Heart left ventricle (tissue), 13 donors: Measurements from ENCODE around the gene HRAS.

Source experiments
- POLR2A ChIP-seq, 2 donors: fragments of 450-650 bp; IDR thresholded peaks; one replicate each; pipeline ENCODE4 v1.6.1; 2017; ENCODE audit warnings: antibody characterized with exemption in 2 of 2, mild to moderate bottlenecking in 2 of 2, moderate library complexity in 2 of 2
- TF ChIP-seq, protein P1 (sequence below), 12 donors: fragments of 200-600 bp; sonication (generic) in 4 of 12; IDR thresholded peaks; one replicate each; pipeline versions ENCODE4 v1.5.0 to v1.8.0; 2018 to 2022; ENCODE audit warnings: antibody characterized with exemption in 12 of 12, mild to moderate bottlenecking in 5 of 12
- donor health status: ischemic (EF 13 %, LVEDD 7.1; RV severe dilation, severe dysfunction).
- donor health status: DM: no; HTN: yes; CAD: no.
- donor health status: DM: no; HTN: no; CAD: no.
- donor health status: ischemic (EF 25% LVEDD 6.9; RV normal size, moderate dysfunction).
- donor health status: ischemic (EF 25% LVEDD 5.7; RV mildly dilated, moderate dysfunction).
- donor health status: ischemic (EF 35%, LVEDD 5.7; RV mildly dilated, moderate dysfunction).
- donor health status: nonischemic (EF 11% LVEDD 7.7; RV severe dilation, severe dysfunction).
- donor health status: DM: yes; HTN: yes; CAD: no.
- donor health status: PGD.
- donor health status: ischemic (EF 29% LVEDD 5.4; RV normal size, mild dysfunction).
- donor health status: nonischemic (EF 23%, LVEDD 6.1; RV moderate dilation, normal function).

DNA sequence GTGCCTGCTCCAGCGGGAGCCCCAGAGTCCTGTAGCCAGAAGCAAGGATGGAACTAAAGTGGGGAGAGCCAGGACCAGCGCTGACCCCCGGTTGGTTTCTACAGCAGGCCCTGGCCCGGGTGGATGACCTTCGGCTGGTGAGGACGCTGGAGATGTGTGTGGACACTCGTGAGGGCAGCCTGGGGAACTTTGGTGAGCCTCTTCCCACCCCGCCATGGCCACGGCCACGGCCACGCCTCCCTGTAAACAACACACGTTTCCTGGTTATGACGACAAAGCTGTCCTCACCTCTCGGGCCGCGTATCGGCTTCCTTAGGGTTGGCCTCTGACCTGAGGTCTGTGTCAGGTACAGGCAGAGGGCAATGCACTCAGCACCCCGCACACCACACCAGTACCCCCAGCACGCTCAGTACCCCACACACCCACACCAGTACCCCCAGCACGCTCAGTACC lies 6.1 kb upstream of the HRAS start:
- no peak for TF ChIP-seq POLR2A (IDR thresholded peaks at IDR 0.05)
- TF ChIP-seq, protein P1, sequence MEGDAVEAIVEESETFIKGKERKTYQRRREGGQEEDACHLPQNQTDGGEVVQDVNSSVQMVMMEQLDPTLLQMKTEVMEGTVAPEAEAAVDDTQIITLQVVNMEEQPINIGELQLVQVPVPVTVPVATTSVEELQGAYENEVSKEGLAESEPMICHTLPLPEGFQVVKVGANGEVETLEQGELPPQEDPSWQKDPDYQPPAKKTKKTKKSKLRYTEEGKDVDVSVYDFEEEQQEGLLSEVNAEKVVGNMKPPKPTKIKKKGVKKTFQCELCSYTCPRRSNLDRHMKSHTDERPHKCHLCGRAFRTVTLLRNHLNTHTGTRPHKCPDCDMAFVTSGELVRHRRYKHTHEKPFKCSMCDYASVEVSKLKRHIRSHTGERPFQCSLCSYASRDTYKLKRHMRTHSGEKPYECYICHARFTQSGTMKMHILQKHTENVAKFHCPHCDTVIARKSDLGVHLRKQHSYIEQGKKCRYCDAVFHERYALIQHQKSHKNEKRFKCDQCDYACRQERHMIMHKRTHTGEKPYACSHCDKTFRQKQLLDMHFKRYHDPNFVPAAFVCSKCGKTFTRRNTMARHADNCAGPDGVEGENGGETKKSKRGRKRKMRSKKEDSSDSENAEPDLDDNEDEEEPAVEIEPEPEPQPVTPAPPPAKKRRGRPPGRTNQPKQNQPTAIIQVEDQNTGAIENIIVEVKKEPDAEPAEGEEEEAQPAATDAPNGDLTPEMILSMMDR (IDR thresholded peaks at IDR 0.05), result no peak
